ENCODE results near the gene QKI.

DNA sequence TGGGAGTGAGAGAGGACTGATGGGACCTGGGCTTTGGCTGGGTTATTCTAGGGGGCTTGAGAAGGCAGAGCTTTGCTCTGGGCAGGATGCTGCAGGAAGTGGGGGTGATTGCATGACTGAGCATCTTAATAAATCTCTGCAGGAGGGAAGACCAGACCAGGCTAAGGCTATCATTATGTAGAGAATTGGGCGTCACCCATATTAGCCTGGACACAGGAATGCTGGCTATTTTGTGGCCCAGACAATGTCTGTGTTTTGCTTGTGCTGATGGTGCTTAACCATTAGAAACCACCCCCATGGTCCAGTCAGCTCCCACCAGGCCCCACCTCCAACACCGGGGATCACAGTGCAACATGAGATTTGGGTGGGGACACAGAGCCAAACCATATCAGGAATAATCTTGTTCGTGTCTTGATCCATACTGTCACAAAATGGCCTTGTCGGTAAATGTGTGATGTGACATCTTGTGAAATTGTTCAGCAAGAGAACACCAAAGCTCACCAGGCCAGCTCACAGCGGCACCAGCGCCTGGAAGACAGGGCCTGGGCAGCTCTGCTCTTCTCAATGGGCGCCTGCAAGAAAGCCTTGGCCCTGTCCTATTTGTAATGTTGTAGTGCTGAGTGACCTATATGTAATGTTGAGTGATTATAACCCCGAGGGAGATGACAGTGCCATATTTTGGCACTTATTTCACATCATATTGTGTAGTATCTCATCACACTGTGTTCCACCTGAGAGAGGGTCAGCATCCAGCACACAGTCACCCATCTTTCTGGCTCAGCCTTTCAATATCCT is 211.8 kb downstream of the QKI start:
- TF ChIP-seq, protein P1, sequence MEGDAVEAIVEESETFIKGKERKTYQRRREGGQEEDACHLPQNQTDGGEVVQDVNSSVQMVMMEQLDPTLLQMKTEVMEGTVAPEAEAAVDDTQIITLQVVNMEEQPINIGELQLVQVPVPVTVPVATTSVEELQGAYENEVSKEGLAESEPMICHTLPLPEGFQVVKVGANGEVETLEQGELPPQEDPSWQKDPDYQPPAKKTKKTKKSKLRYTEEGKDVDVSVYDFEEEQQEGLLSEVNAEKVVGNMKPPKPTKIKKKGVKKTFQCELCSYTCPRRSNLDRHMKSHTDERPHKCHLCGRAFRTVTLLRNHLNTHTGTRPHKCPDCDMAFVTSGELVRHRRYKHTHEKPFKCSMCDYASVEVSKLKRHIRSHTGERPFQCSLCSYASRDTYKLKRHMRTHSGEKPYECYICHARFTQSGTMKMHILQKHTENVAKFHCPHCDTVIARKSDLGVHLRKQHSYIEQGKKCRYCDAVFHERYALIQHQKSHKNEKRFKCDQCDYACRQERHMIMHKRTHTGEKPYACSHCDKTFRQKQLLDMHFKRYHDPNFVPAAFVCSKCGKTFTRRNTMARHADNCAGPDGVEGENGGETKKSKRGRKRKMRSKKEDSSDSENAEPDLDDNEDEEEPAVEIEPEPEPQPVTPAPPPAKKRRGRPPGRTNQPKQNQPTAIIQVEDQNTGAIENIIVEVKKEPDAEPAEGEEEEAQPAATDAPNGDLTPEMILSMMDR (IDR thresholded peaks at IDR 0.05; ENCODE audit: insufficient read depth, low read length): no peak
- TF ChIP-seq POLR2AphosphoS5 (IDR thresholded peaks at IDR 0.05; ENCODE audit: low read depth): no peak

Measured in HL-60 (cell line).